Measurements from ENCODE around the gene PRKRIP1. TPM values are rescaled to one million over a fixed set of nuclear protein-coding genes. Genes with fewer than 3 reads are reported as not detected.

PRKRIP1 gene
- total RNA-seq, 1 experiment from 2014 or later, result 35.2 TPM

GRCh38 chr7:102424787-102425218, 28.6 kb downstream of the PRKRIP1 start:
- Histone ChIP-seq H3K4me1 (no peaks in the 10 kb centered on the region), H3K27me3 (replicated peaks; ENCODE audit: control insufficient read depth, insufficient read depth, low read length) (no peaks in the 10 kb centered on the region), H3K36me3 (ENCODE audit: control insufficient read depth, insufficient read depth, low read length) (no peaks in the 10 kb centered on the region; the same call in none of the 2 replicates), H3K4me3 (ENCODE audit: low read depth, low read length) (no peak overlapping the region), H3K9me3 (no peaks in the 10 kb centered on the region)
- Mint-ChIP-seq H3K27ac (ENCODE audit: unreplicated experiment) (no peak overlapping the region), H3K27me3 (ENCODE audit: insufficient read depth, unreplicated experiment) (no peaks in the 10 kb centered on the region), H3K9me3 (ENCODE audit: unreplicated experiment) (no peaks in the 10 kb centered on the region), H3K4me1 (ENCODE audit: low read depth, unreplicated experiment) (peaks cover 7% of the 10 kb centered on the region), H3K36me3 (ENCODE audit: insufficient read depth, unreplicated experiment) (peaks cover 61% of the 10 kb centered on the region), H3K4me3 (ENCODE audit: unreplicated experiment) (no peak overlapping the region)
- BruUV-seq (replicated peaks), result no TSS peak
- DNase-seq, result no peak
- intact Hi-C loops (cut with micrococcal nuclease; ENCODE audit: unreplicated experiment), result no loop called here
- POLR2A ChIA-PET, result no interaction called here
- TF ChIP-seq CTCF (IDR thresholded peaks at IDR 0.05; ENCODE audit: insufficient read depth in 1 of 2, low read depth in 1 of 2, low read length in 1 of 2, severe bottlenecking in 1 of 2, unreplicated experiment in 1 of 2), result no peak
- CTCF ChIA-PET, result no interaction called here

GRCh38 chr7:102425639-102426267, 29.6 kb downstream of the PRKRIP1 start:
- Mint-ChIP-seq H3K4me3 (ENCODE audit: unreplicated experiment) (no peak overlapping the region), H3K4me1 (ENCODE audit: low read depth, unreplicated experiment) (peaks cover 8% of the 10 kb centered on the region), H3K27me3 (ENCODE audit: insufficient read depth, unreplicated experiment) (no peaks in the 10 kb centered on the region), H3K27ac (ENCODE audit: unreplicated experiment) (no peak overlapping the region), H3K9me3 (ENCODE audit: unreplicated experiment) (no peaks in the 10 kb centered on the region), H3K36me3 (ENCODE audit: insufficient read depth, unreplicated experiment) (peaks cover 51% of the 10 kb centered on the region)
- Histone ChIP-seq H3K36me3 (ENCODE audit: control insufficient read depth, insufficient read depth, low read length) (no peaks in the 10 kb centered on the region; the same call in none of the 2 replicates), H3K4me3 (ENCODE audit: low read depth, low read length) (no peak overlapping the region), H3K9me3 (no peaks in the 10 kb centered on the region), H3K4me1 (no peaks in the 10 kb centered on the region), H3K27me3 (replicated peaks; ENCODE audit: control insufficient read depth, insufficient read depth, low read length) (no peaks in the 10 kb centered on the region)
- ChIA-PET CTCF (no interaction called here), POLR2A (no interaction called here)
- intact Hi-C loops (cut with micrococcal nuclease; ENCODE audit: unreplicated experiment), result no loop called here
- no peak for DNase-seq
- TF ChIP-seq CTCF (IDR thresholded peaks at IDR 0.05; ENCODE audit: insufficient read depth in 1 of 2, low read depth in 1 of 2, low read length in 1 of 2, severe bottlenecking in 1 of 2, unreplicated experiment in 1 of 2), result no peak
- TSS peak; percentile 74 for BruUV-seq (replicated peaks)

GRCh38 chr7:102426268-102427018, 30.3 kb downstream of the PRKRIP1 start:
- Mint-ChIP-seq H3K27me3 (ENCODE audit: insufficient read depth, unreplicated experiment) (no peaks in the 10 kb centered on the region), H3K4me1 (ENCODE audit: low read depth, unreplicated experiment) (peaks cover 8% of the 10 kb centered on the region), H3K9me3 (ENCODE audit: unreplicated experiment) (no peaks in the 10 kb centered on the region), H3K27ac (ENCODE audit: unreplicated experiment) (no peak overlapping the region), H3K4me3 (ENCODE audit: unreplicated experiment) (no peak overlapping the region), H3K36me3 (ENCODE audit: insufficient read depth, unreplicated experiment) (peaks cover 47% of the 10 kb centered on the region)
- TF ChIP-seq CTCF (IDR thresholded peaks at IDR 0.05; ENCODE audit: insufficient read depth in 1 of 2, low read depth in 1 of 2, low read length in 1 of 2, severe bottlenecking in 1 of 2, unreplicated experiment in 1 of 2), result no peak
- H3K4me3 ChIP-seq (ENCODE audit: low read depth, low read length), result no peak overlapping the region
- H3K4me1 ChIP-seq, result peaks cover 6% of the 10 kb centered on the region
- no peaks in the 10 kb centered on the region for H3K9me3 ChIP-seq
- no peak for DNase-seq
- intact Hi-C loops (cut with micrococcal nuclease; ENCODE audit: unreplicated experiment), result no loop called here
- BruUV-seq (replicated peaks), result no TSS peak
- CTCF ChIA-PET, result no interaction called here
- POLR2A ChIA-PET, result no interaction called here
- H3K36me3 ChIP-seq (ENCODE audit: control insufficient read depth, insufficient read depth, low read length), result no peaks in the 10 kb centered on the region; the same call in none of the 2 replicates
- H3K27me3 ChIP-seq (replicated peaks; ENCODE audit: control insufficient read depth, insufficient read depth, low read length), result no peaks in the 10 kb centered on the region
